GM19240 (cell line): Measurements from ENCODE around the gene AHDC1.

Source experiments
- DNase-seq: peaks from one replicate; pipeline ENCODE4 v3.0.0; 2011; ENCODE audit warnings: low spot score; ENCODE audit not compliant: insufficient read length

Gene AHDC1

DNA sequence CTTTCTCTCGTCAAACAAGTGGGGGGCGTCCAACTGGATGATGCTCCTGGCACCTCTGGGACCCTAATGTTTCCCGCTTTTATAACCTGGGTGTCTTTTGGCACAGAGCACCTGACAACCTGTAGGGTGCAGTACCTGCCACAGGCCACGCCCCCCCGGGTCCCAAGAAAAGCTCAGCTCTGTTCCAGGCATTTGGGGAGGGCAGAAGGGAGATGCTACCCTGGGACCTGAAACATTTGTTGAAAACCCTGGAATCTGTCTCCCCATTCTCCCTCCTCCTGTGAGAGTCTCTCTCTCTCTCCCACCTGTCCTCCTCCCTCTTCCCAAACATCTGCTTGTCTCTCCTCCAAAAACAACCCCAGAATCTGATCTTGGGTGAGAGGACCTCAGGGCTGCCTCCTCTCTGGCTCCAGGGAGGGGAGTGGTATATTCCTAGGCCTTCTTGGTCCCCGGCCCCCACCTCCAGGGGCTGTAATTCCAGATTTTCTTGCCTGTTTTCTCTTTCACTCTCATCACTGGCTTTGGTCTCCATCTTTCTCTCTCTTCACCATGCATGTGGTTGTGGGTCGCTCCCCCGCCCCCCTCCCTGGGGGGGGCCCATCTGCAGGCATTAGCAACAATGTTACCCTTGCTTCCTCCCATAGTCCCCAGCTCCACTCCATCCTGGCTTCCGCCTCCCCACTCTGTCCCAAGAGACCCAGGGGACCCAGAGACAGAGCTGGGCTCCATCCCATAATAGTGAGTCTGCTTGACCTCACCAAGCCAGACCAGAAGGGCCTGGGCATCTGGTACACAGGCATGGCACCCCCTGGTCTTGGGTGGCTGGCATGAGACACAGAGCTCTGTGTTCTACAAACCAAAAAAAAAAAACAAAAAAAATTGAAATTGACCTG lies 4.1 kb downstream of the AHDC1 start:
- no peak for DNase-seq

DNA sequence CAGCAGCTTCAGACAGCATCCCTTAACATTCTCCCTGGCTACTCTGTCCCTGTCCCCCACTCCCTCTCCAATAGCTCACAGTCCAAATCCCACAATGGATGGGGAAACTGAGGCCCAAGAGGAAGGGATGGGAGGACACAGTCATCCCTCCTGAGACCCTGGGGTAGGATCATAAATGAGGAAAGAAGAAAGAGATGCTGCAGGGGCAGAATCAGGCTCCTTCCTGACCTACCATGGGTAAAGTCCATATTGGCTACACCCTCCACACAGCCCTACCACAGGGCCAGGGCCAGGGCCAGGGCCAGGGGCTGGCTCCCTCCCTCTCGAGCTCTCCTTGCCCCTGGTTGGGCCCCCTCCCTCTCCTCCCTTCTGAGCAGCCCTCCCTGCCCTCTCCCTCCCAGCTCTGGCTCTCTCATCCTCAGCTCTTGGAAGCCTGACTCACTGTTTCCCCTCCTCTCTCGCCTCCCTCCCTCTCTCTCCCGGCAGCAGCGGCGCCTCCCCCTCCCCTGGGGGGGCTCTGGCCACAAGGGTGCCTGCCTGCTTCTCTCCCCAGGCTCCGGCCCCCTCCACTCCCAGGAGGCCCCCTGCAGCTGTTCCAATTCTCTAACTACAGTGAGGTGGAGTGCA lies 4.9 kb downstream of the AHDC1 start:
- DNase-seq, result no peak

DNA sequence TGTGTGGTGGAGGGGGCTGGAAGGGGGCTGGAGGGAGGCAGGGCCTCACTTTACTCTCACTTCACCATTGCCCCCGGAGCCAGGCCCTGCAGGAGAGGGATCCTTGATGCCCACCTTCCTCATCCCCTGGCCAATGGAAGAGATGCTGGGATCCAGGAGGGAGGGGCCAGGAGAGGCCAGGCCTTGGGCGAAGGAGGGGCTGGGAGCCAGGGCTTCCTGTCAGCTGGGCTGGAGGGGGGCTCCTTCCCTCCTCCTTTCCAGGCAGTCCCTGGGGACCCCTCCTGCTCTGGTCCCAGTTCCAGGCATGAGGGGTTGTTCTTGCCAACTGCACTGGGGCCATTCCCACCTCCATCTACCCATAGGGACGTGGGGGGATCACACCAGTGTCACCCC lies 5.7 kb downstream of the AHDC1 start:
- no peak for DNase-seq

DNA sequence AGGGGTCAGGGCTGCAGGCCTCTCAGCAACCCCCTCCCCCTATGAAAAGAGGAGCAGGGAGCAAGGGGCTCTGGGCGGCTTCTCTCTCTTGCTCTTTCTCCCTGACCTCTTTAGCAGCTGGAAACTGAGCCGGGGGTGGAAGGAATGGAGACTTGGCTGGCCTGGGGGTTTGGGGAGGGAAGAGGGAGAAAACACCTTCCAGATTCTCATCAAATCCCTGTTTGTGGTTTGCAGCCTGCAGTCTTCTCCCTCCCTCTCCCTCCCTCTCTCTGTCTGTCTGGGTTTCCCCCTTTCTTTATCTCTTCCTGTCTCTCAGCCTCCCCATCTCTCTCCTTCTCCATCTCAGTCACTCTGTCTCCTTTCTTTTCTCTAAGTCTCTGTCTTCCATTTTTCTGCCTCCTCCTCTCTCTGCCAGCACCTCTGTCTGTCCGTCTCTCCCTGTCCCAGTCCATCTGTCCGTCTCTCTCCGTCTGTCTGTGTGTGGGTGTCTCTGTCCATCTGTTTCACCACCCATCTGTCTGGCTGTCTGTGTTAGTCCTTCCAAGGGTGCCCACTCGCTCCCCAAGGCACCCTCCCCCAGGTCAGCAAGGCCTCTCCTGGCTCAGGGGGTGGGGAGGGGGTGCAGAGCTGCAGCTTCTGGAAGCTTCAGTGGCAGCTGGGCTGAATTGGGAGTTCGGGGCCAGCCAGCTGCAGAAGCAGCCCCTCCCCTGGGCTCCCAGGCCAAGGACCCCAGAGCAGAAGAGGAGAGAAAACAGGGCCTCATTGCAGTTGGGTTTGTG lies 6.2 kb downstream of the AHDC1 start:
- no peak for DNase-seq

DNA sequence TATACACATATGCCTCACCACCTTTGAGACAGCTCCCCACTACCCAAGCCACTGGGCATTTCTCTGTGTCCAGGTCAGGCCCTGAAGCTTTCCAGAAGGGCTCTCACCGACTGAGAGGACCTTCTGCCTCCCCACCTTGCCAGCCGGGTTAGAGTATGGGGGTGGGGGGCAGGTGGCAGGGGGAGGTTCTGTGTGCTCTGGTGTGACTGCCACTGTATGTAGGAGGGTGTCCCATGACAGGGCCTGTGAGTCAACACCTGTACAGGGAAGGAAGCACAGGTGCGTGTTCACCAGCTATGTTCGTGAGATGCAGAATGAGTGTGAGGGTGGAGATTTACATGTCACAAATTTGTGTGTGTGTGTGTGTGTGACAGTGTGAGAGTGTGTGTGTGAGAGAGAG lies 7.0 kb downstream of the AHDC1 start:
- DNase-seq, result no peak

DNA sequence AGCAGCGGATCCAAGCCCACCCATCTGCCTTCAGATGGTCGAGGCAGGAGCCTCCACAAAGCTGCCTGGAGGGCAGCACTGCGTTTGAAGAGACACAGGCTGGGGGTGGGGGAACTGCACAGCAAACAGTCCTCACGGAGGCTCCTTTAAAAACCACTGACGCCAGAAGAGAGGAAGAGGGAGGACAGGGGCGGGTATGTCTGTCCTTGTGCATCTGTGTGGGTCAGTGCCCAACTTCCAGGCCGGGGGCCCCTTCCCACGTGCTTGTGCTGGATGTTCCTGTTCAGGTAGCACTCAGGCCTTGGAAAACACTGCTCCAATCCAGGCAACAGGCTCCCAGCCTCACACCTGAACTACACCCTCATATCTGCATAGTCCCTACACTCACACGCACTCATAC lies 7.7 kb downstream of the AHDC1 start:
- no peak for DNase-seq

DNA sequence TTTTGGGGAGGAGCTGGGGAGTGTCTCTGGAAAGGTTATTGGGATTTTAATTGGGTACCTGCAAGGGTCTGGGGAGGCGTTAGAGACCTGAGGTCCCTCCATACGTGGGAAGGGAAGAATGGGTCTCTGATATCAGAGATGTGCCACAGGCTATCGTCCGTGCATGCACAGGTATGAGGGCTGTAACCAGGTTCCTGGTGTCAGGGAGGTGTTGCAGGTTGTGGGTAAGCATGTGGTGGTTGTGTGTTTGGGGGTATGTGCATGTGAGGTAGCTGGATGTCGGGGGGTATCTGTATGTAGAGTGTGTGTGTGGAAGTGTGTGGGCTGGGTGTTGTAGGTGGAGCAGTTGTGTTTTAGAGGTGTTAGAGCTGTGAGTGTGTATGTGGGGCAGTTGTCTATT lies 8.3 kb downstream of the AHDC1 start:
- DNase-seq, result no peak

DNA sequence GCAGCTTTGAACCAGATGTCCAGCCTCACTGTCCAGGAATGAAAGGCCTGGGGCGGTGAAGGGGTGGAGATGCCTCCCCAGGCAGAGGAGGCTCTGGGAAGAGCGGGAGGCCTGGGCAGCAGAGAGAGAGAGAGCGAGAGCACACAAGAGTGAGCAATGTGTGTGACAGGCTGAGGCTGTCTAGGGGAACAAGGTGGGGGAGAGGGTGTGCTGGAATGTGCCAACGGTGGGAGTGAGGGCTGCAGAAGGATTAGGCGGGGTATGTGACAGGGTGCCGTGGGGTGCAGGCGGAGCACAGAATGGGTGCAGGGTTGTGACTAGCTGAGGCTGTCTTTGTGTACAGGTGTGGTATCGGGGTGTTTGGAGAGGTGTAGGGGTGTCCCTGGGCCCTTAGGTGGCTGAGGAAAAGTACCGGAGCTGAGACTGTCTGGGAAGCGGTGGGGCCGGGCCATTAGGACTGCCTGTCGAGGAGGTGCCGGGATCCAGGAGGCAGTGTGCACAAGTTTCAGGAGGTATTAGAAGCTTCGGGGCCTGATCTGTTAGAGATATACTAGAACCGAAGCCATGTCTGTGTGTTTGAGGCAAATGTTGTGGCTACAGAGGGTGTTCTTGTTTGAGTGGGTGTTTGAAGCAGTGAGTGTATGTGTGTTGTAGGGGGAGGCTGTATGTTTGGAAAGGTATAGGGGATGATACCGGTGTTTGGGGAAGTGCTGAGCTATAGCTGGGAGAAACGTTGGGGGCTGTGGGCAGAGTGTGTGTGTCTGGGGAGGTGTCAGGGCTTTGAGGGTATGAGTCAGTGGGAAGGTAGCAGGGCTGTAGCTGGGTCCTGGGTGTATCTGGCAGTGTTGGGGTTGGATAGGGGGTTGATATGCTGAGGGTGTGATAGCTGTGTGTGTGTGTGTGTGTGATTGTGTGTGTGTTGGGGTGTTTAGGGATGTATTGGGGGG lies 9.1 kb downstream of the AHDC1 start:
- no peak for DNase-seq

DNA sequence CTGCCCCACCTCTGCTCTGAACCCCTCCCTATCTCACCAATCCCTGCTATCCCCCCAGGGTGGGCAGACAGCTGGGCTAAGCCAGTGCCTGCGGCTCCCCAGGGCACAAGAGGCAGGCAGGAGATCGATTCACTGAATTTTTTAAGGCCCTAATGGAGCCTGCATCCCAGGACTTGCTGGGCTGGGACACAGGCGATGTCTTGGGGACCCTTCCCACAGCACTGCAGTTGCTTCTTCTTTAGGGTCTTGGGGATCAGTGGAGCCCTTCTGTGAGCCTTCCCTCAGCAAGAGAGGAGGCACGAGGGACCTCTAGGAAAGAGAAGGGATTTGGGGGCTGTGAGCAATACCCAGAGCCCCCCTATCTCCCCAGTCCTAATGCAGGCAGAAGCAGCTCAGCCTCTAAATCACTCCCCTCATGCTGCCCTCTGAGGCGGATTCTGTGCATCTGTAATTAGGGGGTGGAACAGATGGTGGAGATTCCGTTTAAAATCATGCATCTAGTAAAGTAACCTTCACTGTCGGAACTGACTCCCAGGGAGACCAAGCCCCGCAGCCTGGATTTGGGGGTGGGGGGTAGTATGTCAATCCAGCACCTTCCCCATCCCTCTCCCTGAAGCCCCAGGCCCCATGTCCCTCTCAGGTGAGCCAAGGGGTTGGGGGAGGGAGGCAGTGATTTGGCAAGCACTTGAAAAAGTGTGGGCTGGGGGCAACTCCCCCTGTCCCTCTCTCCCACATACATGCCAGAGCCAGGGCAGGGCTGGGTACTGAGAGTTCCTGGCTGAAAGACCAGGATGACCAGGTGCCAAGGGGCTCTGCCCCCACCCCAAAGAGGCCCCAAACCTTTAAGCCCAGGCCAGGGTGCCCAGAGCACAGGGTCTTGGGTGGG lies 10.0 kb downstream of the AHDC1 start:
- DNase-seq, result no peak

DNA sequence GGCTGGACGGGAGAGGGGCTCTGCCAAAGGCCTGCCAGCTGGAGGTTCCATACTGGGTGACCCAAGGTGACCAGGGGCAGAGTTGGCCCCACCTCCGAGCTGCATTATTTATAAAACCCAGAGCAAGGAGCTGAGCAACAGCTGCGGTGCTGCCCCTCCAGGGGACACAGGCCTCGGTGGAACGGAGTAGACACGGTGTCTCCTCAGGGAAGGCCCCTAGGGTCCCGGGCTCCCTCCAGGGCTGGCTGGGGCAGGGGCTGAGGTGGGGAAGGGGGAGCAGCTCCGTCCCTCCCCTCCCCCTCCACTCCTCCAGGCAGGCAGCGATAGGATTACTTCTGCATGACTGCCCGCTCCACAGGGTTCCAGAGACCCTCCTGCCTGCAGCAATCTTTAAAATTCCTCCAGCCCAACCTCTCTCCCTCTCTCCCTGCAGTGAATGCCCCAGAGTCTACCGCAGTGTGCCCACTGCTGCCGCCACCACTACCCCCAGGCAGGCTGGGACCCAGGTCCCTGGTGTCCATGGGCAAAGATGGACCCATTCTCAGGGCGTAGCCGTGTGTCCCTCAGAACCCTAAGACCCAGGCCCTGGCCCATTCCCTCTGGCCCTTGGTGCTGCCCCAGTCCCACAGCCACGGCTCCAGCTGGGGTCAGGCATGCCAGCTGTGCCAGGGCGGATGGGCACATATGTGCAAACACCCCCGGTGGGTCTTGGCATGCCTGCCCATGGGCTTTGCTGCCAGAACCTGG lies 10.8 kb downstream of the AHDC1 start:
- DNase-seq, result no peak

DNA sequence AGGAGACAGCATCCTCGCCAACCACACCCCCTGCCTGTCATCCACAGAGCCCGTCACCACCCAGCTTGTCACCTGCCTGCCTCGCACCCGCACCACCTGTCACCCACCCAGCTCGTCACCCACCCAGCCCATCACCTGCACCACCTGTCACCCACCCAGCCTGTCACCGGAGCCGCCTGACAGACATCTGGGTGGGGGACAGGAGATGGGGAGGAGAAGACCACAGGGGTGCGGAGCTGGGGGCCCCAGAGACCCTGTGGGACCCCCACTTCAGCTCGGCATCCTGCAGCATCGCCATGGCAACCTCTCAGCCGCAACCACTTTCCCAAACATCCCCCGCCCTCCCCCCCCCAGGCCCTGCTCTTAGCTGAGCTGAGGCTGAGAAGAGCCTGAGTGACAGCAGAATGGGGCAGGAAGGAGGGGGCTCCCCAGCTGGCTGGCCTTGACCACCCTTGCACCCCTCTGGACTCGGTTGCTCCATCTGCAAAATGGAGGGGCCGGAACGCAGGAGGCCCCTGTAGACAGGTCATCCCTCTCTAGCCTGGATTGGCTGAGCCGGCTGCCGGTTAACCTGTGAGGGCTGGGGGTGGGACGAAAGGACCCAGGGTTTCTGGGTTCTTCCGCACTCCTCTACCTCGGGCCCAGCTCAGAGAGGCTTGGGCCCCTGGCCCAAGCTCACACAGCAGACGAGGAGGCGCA lies 11.6 kb downstream of the AHDC1 start:
- DNase-seq, result no peak

DNA sequence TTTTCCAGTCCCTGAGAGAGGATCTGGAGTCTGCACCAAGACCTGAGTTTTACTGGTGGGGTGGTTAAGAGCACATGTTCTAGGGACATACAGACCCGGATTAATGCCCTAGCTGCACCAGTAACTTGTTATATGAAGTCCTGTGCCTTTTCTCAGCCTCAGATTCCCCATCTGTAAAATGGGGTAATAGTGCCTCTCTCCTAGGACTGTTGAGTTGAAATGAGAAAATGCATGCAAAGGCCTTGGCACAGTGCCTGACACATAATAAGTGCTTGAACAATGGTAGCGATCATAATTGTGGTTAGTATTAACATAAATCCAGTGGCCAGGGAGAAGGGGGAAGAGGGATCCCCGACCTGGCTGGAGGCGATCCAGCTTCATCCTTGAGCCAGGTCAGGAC lies 12.3 kb downstream of the AHDC1 start:
- DNase-seq, result no peak

DNA sequence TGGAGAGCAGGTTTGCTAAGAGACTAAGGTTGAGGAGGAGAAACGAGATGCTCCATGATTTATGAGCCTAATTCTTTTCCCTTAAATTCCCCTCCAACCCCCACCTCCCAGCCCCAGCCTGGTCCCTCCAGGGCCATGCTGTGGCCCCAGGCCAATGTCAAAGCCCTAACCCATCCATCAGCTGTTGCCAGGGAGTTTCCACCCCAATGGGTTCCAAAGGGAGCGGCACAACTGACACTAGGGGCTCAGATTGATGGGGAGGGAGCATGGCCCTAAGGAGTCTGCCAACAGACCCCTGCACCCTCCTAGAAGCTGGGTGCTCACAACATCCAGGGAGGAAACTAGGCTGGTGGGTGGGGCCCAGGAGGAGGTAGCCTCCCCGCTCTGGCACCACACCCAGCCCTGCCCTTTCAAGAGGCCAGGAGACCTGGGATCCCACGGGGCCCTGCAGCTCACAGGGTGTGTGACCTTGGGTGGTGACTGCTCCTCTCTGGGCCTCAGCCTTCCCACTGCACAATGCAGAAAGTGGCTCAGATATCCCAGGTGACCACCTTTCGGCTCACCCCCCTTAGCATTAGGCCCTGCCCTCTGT lies 12.9 kb downstream of the AHDC1 start:
- no peak for DNase-seq

DNA sequence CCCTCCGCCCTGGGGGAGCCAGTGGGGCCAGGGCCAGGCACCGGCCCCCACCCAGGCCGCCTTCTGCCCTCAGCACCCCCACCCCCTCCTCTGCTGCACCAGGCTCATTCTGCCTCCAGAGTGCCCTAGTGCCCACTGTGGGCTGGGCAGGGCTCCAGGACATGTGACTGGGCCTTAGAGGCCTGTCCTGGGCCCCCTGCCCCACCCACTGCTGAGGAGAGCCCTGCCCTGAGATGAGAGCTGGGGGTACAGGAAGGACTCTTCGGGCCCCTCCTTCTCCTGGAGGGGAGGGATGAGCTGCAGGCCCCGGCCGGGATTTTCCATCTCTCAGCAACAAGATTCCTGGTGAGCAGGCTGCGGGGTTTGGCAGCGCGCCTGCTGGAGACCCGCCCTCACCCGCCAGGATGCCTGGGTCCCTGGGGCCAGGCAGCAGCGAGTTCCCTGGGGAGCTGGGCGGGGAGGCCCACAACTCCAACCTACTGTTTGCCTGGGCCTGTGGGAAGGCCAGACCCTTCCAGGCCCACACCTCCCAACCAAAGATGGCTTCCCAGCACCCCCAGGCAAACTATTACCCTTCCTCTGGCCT lies 14.0 kb downstream of the AHDC1 start:
- no peak for DNase-seq

DNA sequence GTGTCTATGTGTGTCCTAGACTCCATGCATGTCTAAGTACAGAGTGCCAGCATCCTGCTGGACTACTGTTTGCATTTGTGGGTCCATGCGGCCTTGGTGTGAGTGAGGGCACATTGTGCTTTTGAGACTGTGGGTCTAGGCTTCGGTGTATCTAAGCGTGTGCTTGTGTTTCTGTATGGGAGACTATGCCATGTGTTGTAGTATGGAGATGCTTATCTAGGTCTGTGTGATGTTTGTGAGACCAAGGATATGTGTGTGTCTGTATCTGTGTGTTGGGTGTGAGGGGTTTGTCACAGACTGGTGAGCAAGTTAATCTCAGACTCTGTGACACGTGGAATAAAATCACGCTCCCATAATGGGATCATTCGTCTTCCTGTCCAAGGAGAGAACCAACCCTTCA lies 14.5 kb downstream of the AHDC1 start:
- no peak for DNase-seq

DNA sequence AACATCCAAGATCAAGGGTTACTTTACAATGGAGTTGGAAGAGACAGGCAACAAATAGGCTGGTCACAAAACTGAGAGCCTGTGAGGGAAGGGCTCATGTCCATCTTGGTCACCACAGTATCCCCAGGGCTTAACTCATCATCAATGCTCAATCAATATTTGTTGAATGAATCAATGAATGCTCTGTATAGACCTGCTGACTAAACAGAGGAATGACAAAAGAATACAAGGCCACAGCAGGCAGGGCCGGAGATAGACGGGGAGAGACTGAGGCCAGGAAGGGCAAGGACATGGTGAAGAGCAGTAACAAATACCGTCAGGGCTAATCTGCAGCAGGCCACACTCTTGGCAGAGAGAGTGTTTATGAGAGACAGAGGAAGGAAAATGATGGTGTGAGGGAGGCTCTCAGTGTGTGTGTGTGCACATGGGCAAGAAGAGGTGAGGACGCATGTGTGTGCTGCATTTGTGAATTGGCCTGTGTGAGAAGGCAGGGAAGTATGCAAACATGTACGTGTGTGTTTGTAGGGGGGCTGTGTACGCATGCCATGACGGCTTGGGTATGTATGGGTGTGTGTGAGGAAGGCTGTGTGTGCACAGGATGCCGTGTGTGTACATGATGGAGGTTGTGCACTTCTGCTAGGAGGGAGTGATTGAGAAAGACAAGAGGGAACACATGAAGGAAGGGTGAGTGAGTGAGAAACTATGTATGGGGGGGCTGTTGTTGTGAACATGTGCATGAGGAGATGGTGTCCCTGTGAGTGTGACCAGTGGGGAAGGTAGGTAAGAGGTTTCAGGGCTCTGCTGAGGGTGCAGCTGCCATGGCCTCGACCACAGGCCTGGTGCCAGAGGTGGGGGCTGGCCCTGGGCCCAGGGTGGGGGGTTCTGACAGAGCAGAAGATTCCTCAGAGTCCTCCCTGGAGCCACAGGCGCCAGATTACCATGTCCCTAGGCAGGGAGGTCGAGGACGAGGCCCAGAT lies 15.4 kb downstream of the AHDC1 start:
- DNase-seq, result no peak

DNA sequence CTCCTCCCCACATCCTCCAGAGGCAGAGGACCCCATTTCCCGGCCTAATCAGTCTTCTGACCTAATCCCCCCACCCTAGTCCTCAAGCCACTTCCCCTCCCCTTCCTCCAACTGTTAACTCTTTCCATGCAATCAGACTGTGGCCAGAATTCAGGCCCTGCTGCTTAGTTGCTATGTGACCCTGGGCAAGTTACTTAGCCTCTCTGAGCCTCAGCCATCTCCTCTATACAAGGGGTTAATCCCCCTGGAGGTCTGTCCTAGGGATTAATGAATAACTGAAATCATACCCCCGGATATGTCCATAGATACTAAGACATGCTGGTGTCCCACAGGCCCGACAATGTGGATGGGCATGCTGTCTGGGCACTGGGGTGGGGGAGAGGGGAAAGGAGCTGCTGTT lies 18.3 kb downstream of the AHDC1 start:
- no peak for DNase-seq
